Measurements from ENCODE around the gene NOL11.
"Not testable (repeated sequence)": the region's sequence is repeated elsewhere in the genome, so short reads cannot be mapped to it uniquely, and the experiment has no call there.

The NOL11 gene

GRCh38 chr17:67693811-67694210 lies 23.9 kb upstream of the NOL11 start:
- H3K4me3 Mint-ChIP-seq: no peak overlapping the region
- no peaks in the 10 kb centered on the region for H3K9me3 Mint-ChIP-seq
- peaks cover 4% of the 10 kb centered on the region for H3K4me1 Mint-ChIP-seq (ENCODE audit: low read depth)
- peaks cover 30% of the 10 kb centered on the region for H3K36me3 Mint-ChIP-seq (ENCODE audit: low read depth)
- H3K27ac Mint-ChIP-seq: no peak overlapping the region
- H3K27me3 Mint-ChIP-seq: no peaks in the 10 kb centered on the region
- no peak for DNase-seq

DNA sequence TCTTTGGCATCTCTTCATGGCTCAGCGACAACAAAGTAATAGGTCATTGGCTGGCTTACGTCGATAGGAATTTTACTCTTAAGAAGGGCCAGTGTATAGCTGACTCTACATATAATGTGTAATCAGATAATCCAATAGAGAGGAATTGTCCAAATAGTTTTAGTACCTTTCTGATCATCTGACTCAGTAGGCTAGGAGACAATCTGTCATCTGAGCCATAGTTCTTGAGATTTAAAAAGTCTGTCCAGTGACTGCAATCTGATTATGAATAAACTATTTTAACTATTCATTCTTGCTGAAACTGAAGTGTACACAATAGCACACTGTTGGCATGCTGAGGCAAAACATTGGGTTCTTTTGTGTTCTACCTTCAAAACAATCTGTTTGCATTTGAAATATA lies 21.4 kb upstream of the NOL11 start:
- Mint-ChIP-seq H3K27me3 (no peaks in the 10 kb centered on the region), H3K4me3 (no peak overlapping the region), H3K36me3 (ENCODE audit: low read depth) (peaks cover 29% of the 10 kb centered on the region), H3K27ac (no peak overlapping the region), H3K9me3 (no peaks in the 10 kb centered on the region), H3K4me1 (ENCODE audit: low read depth) (no peaks in the 10 kb centered on the region)
- DNase-seq: no peak

DNA sequence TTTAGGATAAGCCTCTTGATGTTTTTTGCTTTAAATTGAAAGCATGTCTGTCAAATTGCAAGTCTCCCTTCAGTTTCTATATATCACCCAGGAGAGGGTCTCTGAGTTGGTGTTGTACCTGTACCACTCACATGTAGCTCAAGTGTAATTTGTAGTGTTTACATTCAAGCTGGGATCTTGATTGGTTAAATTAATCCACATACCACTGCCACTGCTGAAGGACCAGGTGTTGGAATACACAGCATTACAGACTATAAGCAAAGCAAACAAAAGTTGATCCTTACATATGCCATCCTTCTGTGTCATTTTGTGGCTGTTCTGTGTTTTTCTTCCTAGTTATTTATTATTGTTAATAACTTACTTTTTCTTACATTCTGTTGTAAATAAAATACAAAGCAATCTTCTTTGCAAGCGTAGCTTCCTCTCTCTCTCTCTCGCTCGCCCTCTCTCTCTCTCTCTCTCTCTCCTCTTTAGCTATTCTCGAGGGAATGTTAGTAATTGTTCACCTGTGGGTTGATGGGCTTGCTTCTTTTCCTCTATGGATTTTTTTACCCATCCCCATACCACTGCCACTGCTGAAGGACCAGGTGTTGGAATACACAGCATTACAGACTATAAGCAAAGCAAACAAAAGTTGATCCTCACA lies 20.8 kb upstream of the NOL11 start:
- Mint-ChIP-seq H3K36me3 (ENCODE audit: low read depth) (peaks cover 25% of the 10 kb centered on the region), H3K27me3 (no peaks in the 10 kb centered on the region), H3K9me3 (no peaks in the 10 kb centered on the region), H3K27ac (no peak overlapping the region), H3K4me1 (ENCODE audit: low read depth) (no peaks in the 10 kb centered on the region), H3K4me3 (no peak overlapping the region)
- DNase-seq: no peak

- H3K4me1 Mint-ChIP-seq (ENCODE audit: low read depth): no peaks in the 10 kb centered on the region
- H3K27me3 Mint-ChIP-seq: no peaks in the 10 kb centered on the region
- peaks cover 3% of the 10 kb centered on the region for H3K36me3 Mint-ChIP-seq (ENCODE audit: low read depth)
- no peak for DNase-seq
- no peaks in the 10 kb centered on the region for H3K9me3 Mint-ChIP-seq
- H3K4me3 Mint-ChIP-seq: no peak overlapping the region
- H3K27ac Mint-ChIP-seq: no peak overlapping the region
These were observed 17.6 kb upstream of the NOL11 start for GRCh38 chr17:67700037-67700724.

DNA sequence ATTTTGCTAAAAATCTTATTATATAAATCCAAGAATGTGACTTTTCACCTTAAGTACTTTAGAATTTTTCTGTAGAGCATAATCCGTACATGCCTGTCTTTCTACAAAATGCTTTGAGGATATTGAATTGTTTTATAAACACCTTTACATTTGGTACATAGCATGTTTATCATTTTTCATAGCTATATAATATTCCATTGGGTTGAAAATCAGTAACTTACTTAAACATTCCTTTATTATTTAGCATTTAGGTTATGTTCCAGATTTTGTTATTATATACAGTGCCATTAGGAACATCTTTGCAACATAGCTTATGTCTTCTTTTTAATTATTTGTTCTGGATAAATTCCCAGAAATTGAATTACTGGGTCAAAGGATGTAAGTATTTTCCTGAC lies 17.0 kb upstream of the NOL11 start:
- H3K27ac Mint-ChIP-seq: no peak overlapping the region
- DNase-seq: no peak
- no peaks in the 10 kb centered on the region for H3K9me3 Mint-ChIP-seq
- H3K27me3 Mint-ChIP-seq: no peaks in the 10 kb centered on the region
- peaks cover 3% of the 10 kb centered on the region for H3K36me3 Mint-ChIP-seq (ENCODE audit: low read depth)
- H3K4me1 Mint-ChIP-seq (ENCODE audit: low read depth): no peaks in the 10 kb centered on the region
- no peak overlapping the region for H3K4me3 Mint-ChIP-seq

- not testable (repeated sequence) for H3K9me3 Mint-ChIP-seq, H3K4me3 Mint-ChIP-seq, H3K27ac Mint-ChIP-seq
These were observed 14.9 kb upstream of the NOL11 start for GRCh38 chr17:67702861-67703260.

DNA sequence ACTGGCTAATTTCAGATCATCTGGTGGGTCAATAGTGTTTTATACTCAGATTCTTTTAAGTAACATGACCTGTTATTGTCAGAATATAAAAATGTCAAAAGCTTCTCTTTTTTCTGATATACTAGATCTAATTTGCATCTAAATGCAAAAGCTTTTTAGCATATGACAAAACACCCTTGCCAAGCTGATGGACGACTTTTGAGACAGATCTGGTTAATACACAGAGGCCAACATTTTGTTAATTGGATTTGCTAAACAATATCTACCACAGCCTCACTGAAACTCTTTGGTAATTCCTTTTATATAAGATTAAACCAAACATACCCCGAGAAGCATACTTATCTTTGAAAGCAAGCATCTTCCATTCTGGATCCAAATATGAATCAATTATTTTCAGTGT lies 10.3 kb upstream of the NOL11 start:
- no peaks in the 10 kb centered on the region for H3K4me1 Mint-ChIP-seq (ENCODE audit: low read depth)
- no peak for DNase-seq
- no peaks in the 10 kb centered on the region for H3K36me3 Mint-ChIP-seq (ENCODE audit: low read depth)
- H3K27ac Mint-ChIP-seq: no peak overlapping the region
- H3K27me3 Mint-ChIP-seq: peaks cover 5% of the 10 kb centered on the region
- no peaks in the 10 kb centered on the region for H3K9me3 Mint-ChIP-seq
- no peak overlapping the region for H3K4me3 Mint-ChIP-seq

More at GRCh38 chr17:67702861-67703260, 14.9 kb upstream of the NOL11 start:
- not testable (repeated sequence) for DNase-seq; H3K4me1 Mint-ChIP-seq (ENCODE audit: low read depth); H3K27me3 Mint-ChIP-seq; H3K36me3 Mint-ChIP-seq (ENCODE audit: low read depth)

GRCh38 chr17:67708378-67708777 lies 9.4 kb upstream of the NOL11 start:
- no peak for DNase-seq
- no peaks in the 10 kb centered on the region for H3K4me1 Mint-ChIP-seq (ENCODE audit: low read depth)
- no peak overlapping the region for H3K27ac Mint-ChIP-seq
- no peaks in the 10 kb centered on the region for H3K36me3 Mint-ChIP-seq (ENCODE audit: low read depth)
- no peaks in the 10 kb centered on the region for H3K9me3 Mint-ChIP-seq
- peaks cover 5% of the 10 kb centered on the region for H3K27me3 Mint-ChIP-seq
- H3K4me3 Mint-ChIP-seq: no peak overlapping the region

DNA sequence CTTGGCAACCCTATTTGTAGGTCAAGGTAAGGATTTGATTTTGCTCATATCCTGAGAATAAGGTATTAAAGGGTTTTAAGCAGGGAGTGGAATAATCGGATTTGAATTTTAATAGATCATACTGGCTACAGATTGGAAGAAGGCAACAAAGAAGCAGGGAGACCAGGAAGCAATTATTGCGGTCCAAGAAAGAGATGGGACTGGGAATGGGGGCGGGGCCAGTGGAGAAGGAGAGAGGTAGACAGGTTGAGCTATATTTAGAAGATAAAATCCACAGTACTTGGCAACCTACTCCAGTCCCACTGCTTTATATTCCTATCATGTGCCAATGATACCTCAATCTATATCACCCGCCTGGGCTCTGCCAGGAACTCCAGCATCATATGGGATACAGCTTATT lies 5.8 kb upstream of the NOL11 start:
- DNase-seq: no peak
- Mint-ChIP-seq H3K4me3 (no peak overlapping the region), H3K27me3 (peaks cover 5% of the 10 kb centered on the region), H3K36me3 (ENCODE audit: low read depth) (no peaks in the 10 kb centered on the region), H3K27ac (no peak overlapping the region), H3K4me1 (ENCODE audit: low read depth) (peaks cover 5% of the 10 kb centered on the region), H3K9me3 (no peaks in the 10 kb centered on the region)

DNA sequence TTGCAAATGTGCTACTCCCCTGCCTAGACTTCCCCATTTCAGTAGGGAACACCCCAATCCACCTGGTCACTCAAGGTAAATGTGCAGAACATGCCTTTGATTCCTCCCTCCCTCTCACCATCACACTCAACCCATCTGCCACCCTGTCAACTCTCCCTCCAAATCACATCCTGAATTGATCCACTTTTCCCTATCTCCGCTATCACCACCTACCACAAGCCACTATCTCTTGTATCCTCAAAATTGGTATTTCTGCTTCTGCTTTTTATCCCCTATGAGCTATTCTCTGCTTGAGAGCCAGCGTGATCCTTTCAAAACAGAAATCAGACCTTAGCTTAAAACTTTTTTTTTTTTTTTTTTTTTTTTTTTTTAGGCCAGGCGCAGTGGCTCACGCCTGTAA lies 5.4 kb upstream of the NOL11 start:
- Mint-ChIP-seq H3K27ac (no peak overlapping the region), H3K36me3 (ENCODE audit: low read depth) (peaks cover 3% of the 10 kb centered on the region), H3K4me1 (ENCODE audit: low read depth) (peaks cover 8% of the 10 kb centered on the region), H3K9me3 (no peaks in the 10 kb centered on the region), H3K27me3 (peaks cover 5% of the 10 kb centered on the region), H3K4me3 (no peak overlapping the region)
- DNase-seq: no peak

DNA sequence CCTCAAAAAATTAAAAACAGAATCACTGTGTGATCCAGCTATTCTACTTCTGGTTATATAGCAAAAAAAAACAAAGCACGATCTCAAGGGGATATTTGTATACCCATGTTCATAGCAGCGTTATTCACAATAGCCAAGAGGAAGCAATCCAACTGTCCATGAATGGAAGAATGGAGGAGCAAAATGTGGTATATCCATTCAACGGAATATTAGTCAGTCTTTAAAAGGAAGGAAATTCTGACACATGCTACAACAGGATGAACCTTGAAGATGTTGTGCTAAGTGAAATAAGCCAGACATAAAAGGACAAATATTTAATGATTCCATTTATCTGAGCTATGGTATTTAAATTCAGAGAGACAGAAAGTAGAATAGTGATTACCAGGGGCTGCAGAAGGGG lies 4.6 kb upstream of the NOL11 start:
- Mint-ChIP-seq H3K9me3 (no peaks in the 10 kb centered on the region), H3K4me3 (no peak overlapping the region), H3K27me3 (peaks cover 5% of the 10 kb centered on the region), H3K36me3 (ENCODE audit: low read depth) (peaks cover 9% of the 10 kb centered on the region), H3K4me1 (ENCODE audit: low read depth) (peaks cover 8% of the 10 kb centered on the region), H3K27ac (no peak overlapping the region)
- no peak for DNase-seq

- H3K36me3 Mint-ChIP-seq (ENCODE audit: low read depth): peaks cover 35% of the 10 kb centered on the region
- H3K4me1 Mint-ChIP-seq (ENCODE audit: low read depth): peaks cover 20% of the 10 kb centered on the region
- H3K27ac Mint-ChIP-seq: peak overlapping the region; percentile 100
- H3K27me3 Mint-ChIP-seq: peaks cover 2% of the 10 kb centered on the region
- H3K9me3 Mint-ChIP-seq: no peaks in the 10 kb centered on the region
- H3K4me3 Mint-ChIP-seq: peak overlapping the region; percentile 96
- no peak for DNase-seq
These were observed 1.3 kb upstream of the NOL11 start for GRCh38 chr17:67716405-67716798.

DNA sequence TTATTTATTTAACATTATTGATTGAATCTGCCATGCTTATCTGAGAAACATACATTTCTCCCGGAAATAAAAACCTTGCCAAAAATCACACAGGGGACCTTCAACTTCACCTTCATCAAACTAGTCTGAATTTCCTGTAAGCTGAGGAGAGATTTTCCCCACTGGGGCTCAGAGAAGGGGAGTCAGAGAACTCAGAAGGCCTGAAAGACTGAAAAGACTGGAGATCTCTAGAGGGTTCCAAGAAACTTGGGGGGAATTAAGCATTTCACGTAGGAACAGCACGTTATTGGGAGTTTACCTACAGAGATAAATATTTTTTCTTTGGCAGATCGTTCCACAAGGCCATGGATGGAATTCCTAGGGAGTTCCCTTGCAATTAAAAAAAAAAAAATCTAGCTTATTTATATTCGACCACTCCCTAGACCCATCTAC lies 528 bp upstream of the NOL11 start:
- no peaks in the 10 kb centered on the region for H3K9me3 Mint-ChIP-seq
- peaks cover 43% of the 10 kb centered on the region for H3K36me3 Mint-ChIP-seq (ENCODE audit: low read depth)
- DNase-seq: no peak
- H3K27ac Mint-ChIP-seq: peak overlapping the region; percentile 100
- H3K4me3 Mint-ChIP-seq: peak overlapping the region; percentile 96
- H3K4me1 Mint-ChIP-seq (ENCODE audit: low read depth): peaks cover 28% of the 10 kb centered on the region
- peaks cover 2% of the 10 kb centered on the region for H3K27me3 Mint-ChIP-seq

- no peaks in the 10 kb centered on the region for H3K9me3 Mint-ChIP-seq
- peak overlapping the region; percentile 100 for H3K27ac Mint-ChIP-seq
- peaks cover 56% of the 10 kb centered on the region for H3K36me3 Mint-ChIP-seq (ENCODE audit: low read depth)
- no peak for DNase-seq
- peaks cover 29% of the 10 kb centered on the region for H3K4me1 Mint-ChIP-seq (ENCODE audit: low read depth)
- H3K4me3 Mint-ChIP-seq: peak overlapping the region; percentile 96
- H3K27me3 Mint-ChIP-seq: no peaks in the 10 kb centered on the region
These were observed 697 bp downstream of the NOL11 start for GRCh38 chr17:67718325-67718941.

DNA sequence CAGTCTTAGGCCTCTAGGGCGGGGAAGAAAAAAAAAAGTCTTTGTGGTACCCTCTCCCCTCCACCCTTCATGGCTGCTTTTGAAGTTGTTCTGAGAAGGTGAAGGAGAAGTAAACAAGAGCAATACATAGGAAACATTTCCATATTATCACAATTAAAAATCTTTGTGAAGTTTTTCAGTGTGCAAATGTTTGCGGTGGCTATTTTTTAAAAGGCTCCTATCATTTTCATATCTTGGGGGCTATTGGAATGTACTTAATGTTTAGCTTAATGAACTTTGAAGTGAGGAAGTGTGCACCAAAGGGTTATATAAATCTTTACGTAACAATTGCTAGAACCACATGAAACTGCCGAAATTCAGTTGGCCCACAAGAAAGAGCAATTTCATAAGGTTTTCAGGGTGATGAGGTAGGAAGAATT lies 7.6 kb downstream of the NOL11 start:
- no peak for DNase-seq
- Mint-ChIP-seq H3K27me3 (no peaks in the 10 kb centered on the region), H3K4me1 (ENCODE audit: low read depth) (peaks cover 36% of the 10 kb centered on the region), H3K36me3 (ENCODE audit: low read depth) (peaks cover 98% of the 10 kb centered on the region), H3K9me3 (no peaks in the 10 kb centered on the region), H3K27ac (peak overlapping the region; percentile 37), H3K4me3 (no peak overlapping the region)

Measured in activated T-cell treated with anti-CD3 and anti-CD28 coated beads, Interleukin-2, amount 50 U/mL, for 24 hours (primary cell).